Measurements from ENCODE around the gene ACIN1.
A peak's percentile ranks its signal among the peaks of the same experiment; 100 is the strongest.

ACIN1 gene

DNA sequence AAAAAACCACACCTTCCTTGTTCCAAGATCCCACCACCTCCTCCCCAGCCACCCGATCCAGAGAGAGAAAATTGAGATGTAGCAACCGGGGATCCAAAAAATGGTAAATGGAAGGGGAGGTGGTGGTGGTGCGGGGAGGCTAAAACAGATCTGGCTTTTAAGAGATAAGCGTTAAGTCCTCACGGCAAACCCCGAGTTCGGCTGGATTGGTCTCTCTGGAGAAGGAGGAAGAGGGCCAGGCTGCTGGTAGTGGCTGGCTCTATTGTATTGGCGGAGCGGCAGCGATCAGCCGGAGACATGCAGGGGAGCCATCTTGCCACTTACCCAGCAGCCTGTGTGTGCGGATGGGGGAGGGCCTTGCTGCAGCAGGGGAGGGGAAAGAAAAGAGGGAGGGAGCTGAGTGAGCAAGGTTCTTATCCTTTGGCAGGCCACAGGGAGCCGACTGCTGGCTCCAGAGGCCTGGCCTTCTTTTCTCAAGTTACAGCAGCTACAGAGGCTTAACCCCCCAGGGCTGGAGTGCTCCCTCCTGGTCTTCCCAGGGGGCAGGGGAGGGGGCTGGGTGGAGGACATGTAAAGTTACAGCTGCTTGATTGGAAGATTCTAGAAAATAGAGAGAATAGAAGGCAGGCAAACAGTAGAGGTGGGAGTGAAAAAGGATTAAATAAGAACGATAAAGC lies 23.6 kb downstream of the ACIN1 start:
- peak; percentile 92 for TF ChIP-seq POLR2A (IDR thresholded peaks at IDR 0.05; ENCODE audit: low read depth, low read length)
- peak; percentile 95 for TF ChIP-seq POLR2AphosphoS5 (IDR thresholded peaks at IDR 0.05; ENCODE audit: low read depth, low read length)
- peak; percentile 92 for TF ChIP-seq TAF1 (IDR thresholded peaks at IDR 0.05; ENCODE audit: borderline replicate concordance, low read depth, low read length)
- FAIRE-seq (peak; percentile 78), DNase-seq (ENCODE audit: insufficient read length) (peak; percentile 86)

DNA sequence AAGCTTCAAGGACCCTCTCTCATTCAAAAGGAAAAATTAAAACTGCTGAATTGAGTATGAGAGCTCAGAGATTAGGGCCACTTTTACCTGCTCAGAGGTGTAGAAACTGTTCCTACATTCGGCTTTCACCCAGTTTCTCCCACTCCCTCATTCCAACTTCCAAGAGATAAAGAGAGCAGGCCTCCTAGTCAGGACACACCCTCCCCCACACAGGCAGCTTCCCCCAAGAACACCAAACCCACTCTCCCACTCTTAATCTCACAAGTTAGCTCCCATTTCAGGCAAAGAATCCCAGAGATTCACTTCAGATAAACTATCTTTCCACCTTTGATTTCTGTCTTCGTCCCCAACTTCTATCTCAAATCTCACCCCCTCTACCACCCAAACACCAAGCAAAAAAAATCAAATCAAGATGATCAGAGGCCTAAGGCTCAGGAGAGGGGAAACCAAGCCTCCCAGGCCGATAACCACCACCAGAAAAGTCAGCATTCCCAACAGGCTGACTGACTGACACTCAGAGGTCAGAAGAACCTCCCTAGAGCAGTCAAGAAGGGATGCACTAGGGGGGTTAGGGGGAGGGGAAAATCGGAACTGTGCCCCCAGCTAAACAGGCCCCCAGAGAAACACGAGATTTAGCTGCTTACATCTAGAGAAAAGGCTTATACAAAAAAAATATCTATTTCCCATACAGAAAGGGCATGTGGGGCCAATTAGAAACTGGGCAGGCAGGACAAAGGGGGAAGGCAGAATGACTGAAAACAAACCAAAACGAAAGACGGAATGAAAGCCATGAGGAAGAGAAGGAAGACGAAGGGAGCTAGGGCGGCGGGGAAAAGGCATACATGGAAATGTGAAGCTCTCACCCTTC lies 24.4 kb downstream of the ACIN1 start:
- FAIRE-seq: no peak
- no peak for TF ChIP-seq POLR2A (IDR thresholded peaks at IDR 0.05; ENCODE audit: low read depth, low read length)
- TF ChIP-seq TAF1 (IDR thresholded peaks at IDR 0.05; ENCODE audit: borderline replicate concordance, low read depth, low read length): no peak
- no peak for TF ChIP-seq POLR2AphosphoS5 (IDR thresholded peaks at IDR 0.05; ENCODE audit: low read depth, low read length)
- no peak for DNase-seq (ENCODE audit: insufficient read length)

DNA sequence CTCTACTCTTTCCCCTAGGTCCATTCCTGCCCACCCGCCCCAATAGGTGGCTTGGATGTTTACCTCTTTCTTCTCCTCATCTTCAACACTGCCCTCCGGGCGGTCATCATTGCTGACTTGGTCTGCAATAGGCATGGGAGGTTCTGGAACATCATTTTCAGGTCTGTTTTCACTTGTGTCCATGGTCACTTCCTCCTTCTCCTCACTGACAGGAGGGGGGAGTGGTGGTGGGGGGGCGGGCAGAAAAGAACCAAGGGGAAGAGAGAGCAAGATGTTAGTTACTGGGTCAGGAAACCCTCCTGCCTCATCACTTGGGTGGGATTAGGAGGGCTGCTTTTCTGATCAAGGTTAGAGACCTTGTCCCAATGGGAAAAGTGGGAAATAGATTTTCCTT lies 25.5 kb downstream of the ACIN1 start:
- no peak for TF ChIP-seq POLR2AphosphoS5 (IDR thresholded peaks at IDR 0.05; ENCODE audit: low read depth, low read length)
- TF ChIP-seq POLR2A (IDR thresholded peaks at IDR 0.05; ENCODE audit: low read depth, low read length): no peak
- TF ChIP-seq TAF1 (IDR thresholded peaks at IDR 0.05; ENCODE audit: borderline replicate concordance, low read depth, low read length): no peak
- DNase-seq (ENCODE audit: insufficient read length): no peak
- FAIRE-seq: no peak

DNA sequence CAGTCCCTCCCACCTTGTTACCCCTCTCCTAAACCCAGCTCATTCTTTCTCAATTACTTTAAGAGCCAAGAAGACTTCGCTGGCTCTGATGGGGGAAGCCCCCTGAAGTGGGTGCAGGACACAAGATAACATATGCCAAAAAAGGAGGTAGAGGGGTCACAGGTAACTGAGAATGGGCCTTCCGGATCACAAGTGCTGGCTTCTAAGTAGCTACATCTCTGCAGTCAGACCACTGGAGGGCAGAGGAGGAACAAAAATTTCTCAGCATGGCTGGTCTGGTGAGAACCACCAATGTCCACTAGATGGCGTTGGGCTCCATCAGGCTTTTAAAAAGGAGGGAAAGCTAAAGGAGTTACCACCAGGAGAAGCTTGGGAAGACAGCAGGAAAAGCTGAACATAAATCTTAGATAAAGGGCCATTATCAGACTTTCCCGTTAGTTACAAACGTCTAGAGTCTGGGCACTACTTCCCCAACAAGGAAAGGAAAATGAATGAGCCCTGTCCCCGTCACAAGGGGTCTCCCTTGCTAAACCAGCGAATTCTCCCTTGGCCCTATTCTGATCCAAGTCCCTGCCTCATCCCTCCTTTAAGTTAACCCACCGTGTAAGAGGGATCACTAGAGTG lies 26.0 kb downstream of the ACIN1 start:
- DNase-seq (ENCODE audit: insufficient read length) (peak; percentile 77), FAIRE-seq (peak; percentile 77)
- no peak for TF ChIP-seq POLR2A (IDR thresholded peaks at IDR 0.05; ENCODE audit: low read depth, low read length)
- no peak for TF ChIP-seq TAF1 (IDR thresholded peaks at IDR 0.05; ENCODE audit: borderline replicate concordance, low read depth, low read length)
- no peak for TF ChIP-seq POLR2AphosphoS5 (IDR thresholded peaks at IDR 0.05; ENCODE audit: low read depth, low read length)

DNA sequence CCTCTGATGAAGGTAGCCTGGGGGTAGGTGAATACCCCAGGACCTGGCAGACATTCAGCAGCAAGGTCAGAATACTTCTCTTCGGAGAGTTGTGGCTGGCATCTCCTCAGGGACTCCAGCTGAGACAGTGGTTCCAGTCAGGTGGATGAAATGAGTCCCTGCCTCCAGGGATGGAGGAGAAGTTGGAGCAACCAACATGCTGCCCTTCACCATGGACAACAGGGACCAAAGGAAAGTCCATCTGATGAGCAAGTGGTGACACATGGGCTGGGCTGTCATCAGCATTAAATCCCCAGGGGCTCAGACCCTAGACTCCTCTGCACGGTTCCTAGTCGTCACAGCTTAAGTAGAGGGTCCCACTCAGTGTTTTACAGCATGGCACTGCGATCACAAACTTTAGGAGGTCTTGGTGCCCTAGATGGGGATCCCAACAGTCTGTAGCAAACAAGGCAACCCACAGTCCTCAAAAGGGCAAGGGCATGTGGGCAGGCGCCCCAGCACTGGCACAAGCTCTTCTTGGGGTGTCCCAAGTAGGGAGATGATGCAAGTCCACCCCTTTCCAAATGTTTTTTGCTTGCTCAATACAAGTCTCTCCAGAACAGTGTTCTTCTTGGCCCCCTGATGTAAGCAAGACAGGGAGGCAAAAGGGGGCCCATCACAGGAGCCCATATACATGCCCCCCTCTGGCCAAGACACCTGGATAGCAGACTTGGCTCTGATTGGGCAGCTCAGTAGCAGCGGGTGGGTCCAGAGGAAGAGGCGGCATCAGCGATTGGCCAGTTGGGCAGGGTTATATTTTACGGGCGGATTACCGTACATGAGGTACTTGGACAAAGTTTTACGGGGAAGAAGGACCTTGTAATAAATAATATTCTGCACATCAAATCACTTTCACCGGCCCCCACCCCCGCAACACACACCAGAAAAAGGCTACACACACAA lies 26.8 kb downstream of the ACIN1 start:
- no peak for DNase-seq (ENCODE audit: insufficient read length)
- no peak for FAIRE-seq
- TF ChIP-seq POLR2AphosphoS5 (IDR thresholded peaks at IDR 0.05; ENCODE audit: low read depth, low read length) (0 out of 2 replicates have a peak, but pooled peaks have one; percentile 19), POLR2A (IDR thresholded peaks at IDR 0.05; ENCODE audit: low read depth, low read length) (no peak), TAF1 (IDR thresholded peaks at IDR 0.05; ENCODE audit: borderline replicate concordance, low read depth, low read length) (no peak)

DNA sequence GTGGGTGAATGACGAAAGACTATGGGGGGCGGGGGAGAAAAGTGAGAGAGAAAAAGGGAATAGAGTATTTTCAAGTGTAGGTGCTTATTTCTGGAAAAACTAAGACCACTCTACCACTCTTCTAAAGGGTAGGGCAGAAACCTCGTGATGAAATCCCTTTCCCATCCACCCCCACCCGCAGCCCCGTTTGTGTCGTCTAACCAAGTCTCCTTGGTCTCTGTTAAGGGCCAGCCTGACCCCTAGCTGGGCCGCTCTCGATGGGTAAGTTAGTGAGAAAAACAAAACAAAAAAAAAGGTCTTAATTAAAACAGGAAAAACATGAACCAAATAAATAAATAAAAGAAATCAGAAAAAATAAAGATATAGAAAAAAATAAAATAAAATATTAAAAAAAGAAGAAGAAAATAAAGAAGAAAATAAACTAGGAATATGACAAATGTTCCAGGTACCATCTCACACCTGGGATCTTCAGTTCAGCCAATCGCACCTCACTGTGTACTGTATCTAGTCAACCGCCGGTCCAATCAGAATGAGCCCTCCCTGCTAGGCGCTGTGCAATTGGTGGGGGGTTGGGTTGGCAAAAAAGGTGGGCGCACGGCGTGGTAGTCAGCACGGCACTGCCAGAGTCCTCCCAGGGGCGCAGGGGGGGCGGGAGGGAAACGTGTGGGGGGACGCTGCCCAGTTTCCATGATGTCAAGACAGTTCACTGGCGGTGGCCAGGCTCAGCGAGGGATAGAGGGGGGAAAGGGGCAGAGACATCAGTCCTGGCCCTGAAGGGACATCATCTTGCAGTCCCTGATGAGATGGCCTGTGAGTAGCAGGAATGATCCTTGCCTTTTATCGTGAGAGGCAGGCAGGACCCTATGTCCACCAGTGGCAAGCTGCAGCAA lies 27.8 kb downstream of the ACIN1 start:
- no peak for FAIRE-seq
- no peak for DNase-seq (ENCODE audit: insufficient read length)
- TF ChIP-seq TAF1 (IDR thresholded peaks at IDR 0.05; ENCODE audit: borderline replicate concordance, low read depth, low read length): no peak
- no peak for TF ChIP-seq POLR2AphosphoS5 (IDR thresholded peaks at IDR 0.05; ENCODE audit: low read depth, low read length)
- TF ChIP-seq POLR2A (IDR thresholded peaks at IDR 0.05; ENCODE audit: low read depth, low read length): no peak

DNA sequence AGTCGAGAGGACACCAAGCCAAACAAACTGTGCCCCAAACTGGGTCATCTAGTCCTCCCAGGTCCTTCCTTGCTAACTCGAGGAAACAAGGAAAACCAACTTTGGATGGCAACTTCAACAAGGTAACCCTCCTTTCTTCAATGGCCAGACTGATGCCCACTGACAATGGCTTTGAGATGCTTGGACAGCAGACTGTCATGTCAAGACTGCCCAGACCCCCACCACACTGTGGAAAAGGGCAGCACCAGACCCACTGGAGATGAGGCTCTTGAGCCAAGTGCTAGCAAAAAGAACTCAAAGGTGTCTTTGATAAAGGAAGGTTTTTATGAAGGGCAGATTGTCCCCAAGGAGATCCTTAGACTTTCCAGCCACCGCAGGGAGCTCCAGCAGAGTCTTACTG lies 28.6 kb downstream of the ACIN1 start:
- TF ChIP-seq POLR2AphosphoS5 (IDR thresholded peaks at IDR 0.05; ENCODE audit: low read depth, low read length) (no peak), POLR2A (IDR thresholded peaks at IDR 0.05; ENCODE audit: low read depth, low read length) (no peak), TAF1 (IDR thresholded peaks at IDR 0.05; ENCODE audit: borderline replicate concordance, low read depth, low read length) (no peak)
- no peak for DNase-seq (ENCODE audit: insufficient read length)
- FAIRE-seq: no peak

DNA sequence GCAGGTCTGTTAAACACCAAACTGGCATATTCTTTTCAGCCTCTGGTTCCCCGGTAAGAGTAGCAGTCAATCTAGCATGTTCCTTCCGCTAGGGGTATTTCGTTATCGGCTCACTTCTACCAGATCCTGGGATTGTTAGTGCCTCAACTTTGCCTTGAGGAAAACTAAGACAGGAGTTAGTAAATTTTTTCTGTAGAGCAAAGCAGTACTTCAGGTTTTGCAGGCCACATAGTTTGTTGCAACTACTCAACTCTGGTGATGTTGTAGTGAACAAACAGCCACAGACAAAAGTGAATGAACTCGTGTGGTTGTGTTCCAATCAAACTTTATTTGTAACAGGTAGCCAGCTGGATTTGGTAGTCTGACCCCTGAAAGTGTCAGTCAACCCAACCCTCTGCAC lies 31.3 kb downstream of the ACIN1 start:
- DNase-seq (ENCODE audit: insufficient read length) (no peak), FAIRE-seq (no peak)
- TF ChIP-seq POLR2AphosphoS5 (IDR thresholded peaks at IDR 0.05; ENCODE audit: low read depth, low read length): no peak
- TF ChIP-seq TAF1 (IDR thresholded peaks at IDR 0.05; ENCODE audit: borderline replicate concordance, low read depth, low read length): no peak
- no peak for TF ChIP-seq POLR2A (IDR thresholded peaks at IDR 0.05; ENCODE audit: low read depth, low read length)

DNA sequence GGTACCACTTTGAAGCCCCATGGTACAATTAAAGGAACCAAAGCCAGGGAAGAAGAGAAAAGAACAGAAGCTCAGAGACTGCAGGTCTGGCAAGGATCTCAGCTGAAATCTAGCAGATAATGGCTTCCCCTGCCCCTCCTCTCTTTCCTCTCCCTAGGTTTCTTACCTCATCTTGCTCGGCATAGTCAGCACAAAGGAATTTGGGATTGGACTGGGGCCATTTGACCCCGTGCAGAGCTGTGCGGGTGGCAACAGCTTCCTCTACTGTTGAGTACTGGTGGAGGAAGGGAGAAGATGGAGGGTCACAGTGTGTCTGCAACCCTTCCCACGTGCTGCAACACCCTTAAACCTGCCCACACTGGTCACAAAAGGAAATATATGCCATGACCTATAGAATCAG lies 32.9 kb downstream of the ACIN1 start:
- no peak for FAIRE-seq

More for the DNA sequence above, 32.9 kb downstream of the ACIN1 start:
- no peak for DNase-seq (ENCODE audit: insufficient read length)
- TF ChIP-seq TAF1 (IDR thresholded peaks at IDR 0.05; ENCODE audit: borderline replicate concordance, low read depth, low read length): no peak
- no peak for TF ChIP-seq POLR2A (IDR thresholded peaks at IDR 0.05; ENCODE audit: low read depth, low read length)
- TF ChIP-seq POLR2AphosphoS5 (IDR thresholded peaks at IDR 0.05; ENCODE audit: low read depth, low read length): no peak

Measured in GM12892 (cell line).